ENCODE measurements around the gene CASP9.
"Not testable (repeated sequence)": the region's sequence is repeated elsewhere in the genome, so short reads cannot be mapped to it uniquely, and the experiment has no call there.

The CASP9 gene

GRCh38 chr1:15463926-15464322, 60.1 kb downstream of the CASP9 start:
- not testable (repeated sequence) for H3K36me3 Mint-ChIP-seq (ENCODE audit: insufficient read depth); H3K9me3 Mint-ChIP-seq; H3K4me1 Mint-ChIP-seq (ENCODE audit: low read depth in 2 of 2); DNase-seq; H3K27ac Mint-ChIP-seq; ATAC-seq (replicated peaks); H3K4me3 Mint-ChIP-seq
- H3K27me3 Mint-ChIP-seq, result peaks cover 11 to 44% of the 10 kb centered on the region in 2 donors

- not testable (repeated sequence) for H3K36me3 Mint-ChIP-seq (ENCODE audit: insufficient read depth); H3K4me1 Mint-ChIP-seq (ENCODE audit: low read depth in 2 of 2); H3K27ac Mint-ChIP-seq; ATAC-seq (replicated peaks); H3K9me3 Mint-ChIP-seq; DNase-seq; H3K4me3 Mint-ChIP-seq
- H3K27me3 Mint-ChIP-seq, result peaks cover 11 to 44% of the 10 kb centered on the region in 2 donors
Observed at GRCh38 chr1:15463064-15463800, 60.8 kb downstream of the CASP9 start.

GRCh38 chr1:15460708-15461095, 63.3 kb downstream of the CASP9 start:
- peaks cover 4% of the 10 kb centered on the region for H3K36me3 Mint-ChIP-seq (ENCODE audit: insufficient read depth)
- no peak overlapping the region for H3K27ac Mint-ChIP-seq
- no peak for DNase-seq
- peaks cover 0 to 1% of the 10 kb centered on the region in 2 donors for H3K4me1 Mint-ChIP-seq (ENCODE audit: low read depth in 2 of 2)
- H3K4me3 Mint-ChIP-seq, result no peak overlapping the region
- H3K9me3 Mint-ChIP-seq, result no peaks in the 10 kb centered on the region
- peaks cover 6 to 51% of the 10 kb centered on the region in 2 donors for H3K27me3 Mint-ChIP-seq
- no peak for ATAC-seq (replicated peaks)

- ATAC-seq (replicated peaks) (no peak), DNase-seq (no peak)
- peaks cover 0 to 1% of the 10 kb centered on the region in 2 donors for H3K4me1 Mint-ChIP-seq (ENCODE audit: low read depth in 2 of 2)
- no peak overlapping the region for H3K4me3 Mint-ChIP-seq
- H3K9me3 Mint-ChIP-seq, result no peaks in the 10 kb centered on the region
- peaks cover 5 to 48% of the 10 kb centered on the region in 2 donors for H3K27me3 Mint-ChIP-seq
- H3K36me3 Mint-ChIP-seq (ENCODE audit: insufficient read depth), result peaks cover 4% of the 10 kb centered on the region
- no peak overlapping the region for H3K27ac Mint-ChIP-seq
Observed at GRCh38 chr1:15459771-15460707, 64.0 kb downstream of the CASP9 start.

- not testable (repeated sequence) for H3K9me3 Mint-ChIP-seq; H3K36me3 Mint-ChIP-seq (ENCODE audit: insufficient read depth); H3K4me1 Mint-ChIP-seq (ENCODE audit: low read depth in 2 of 2); H3K4me3 Mint-ChIP-seq; H3K27ac Mint-ChIP-seq; ATAC-seq (replicated peaks); DNase-seq
- H3K27me3 Mint-ChIP-seq, result peaks cover 0 to 39% of the 10 kb centered on the region in 2 donors
Observed at GRCh38 chr1:15458388-15458787, 65.6 kb downstream of the CASP9 start.

- no peak for ATAC-seq (replicated peaks)
- peaks cover 0 to 39% of the 10 kb centered on the region in 2 donors for H3K27me3 Mint-ChIP-seq
Observed at GRCh38 chr1:15457585-15457984, 66.4 kb downstream of the CASP9 start.

GRCh38 chr1:15456313-15456954, 67.6 kb downstream of the CASP9 start, which contains the start of gene CELA2A:
Gene CELA2A, plus strand, starts transcription at chr1:15456732. Its CDS starts 22 bp downstream, at chr1:15456754.
- Mint-ChIP-seq H3K36me3 (ENCODE audit: insufficient read depth) (peaks cover 4% of the 10 kb centered on the region), H3K27ac (no peak within 1 kb of the TSS), H3K4me1 (ENCODE audit: low read depth in 2 of 2) (peaks cover 0 to 1% of the 10 kb centered on the region in 2 donors), H3K4me3 (no peak within 1 kb of the TSS), H3K27me3 (peaks cover 0 to 43% of the 10 kb centered on the region in 2 donors), H3K9me3 (no peaks in the 10 kb centered on the region)
- no peak for ATAC-seq (replicated peaks)
- no peak for DNase-seq

More at GRCh38 chr1:15457585-15457984, 66.4 kb downstream of the CASP9 start:
- no peak overlapping the region for H3K4me3 Mint-ChIP-seq
- DNase-seq, result no peak
- peaks cover 4% of the 10 kb centered on the region for H3K36me3 Mint-ChIP-seq (ENCODE audit: insufficient read depth)
- no peak overlapping the region for H3K27ac Mint-ChIP-seq
- H3K9me3 Mint-ChIP-seq, result no peaks in the 10 kb centered on the region
- H3K4me1 Mint-ChIP-seq (ENCODE audit: low read depth in 2 of 2), result peaks cover 0 to 1% of the 10 kb centered on the region in 2 donors

- H3K9me3 Mint-ChIP-seq, result no peaks in the 10 kb centered on the region
- peaks cover 0 to 44% of the 10 kb centered on the region in 2 donors for H3K27me3 Mint-ChIP-seq
- DNase-seq (no peak), ATAC-seq (replicated peaks) (no peak)
- no peak overlapping the region for H3K4me3 Mint-ChIP-seq
- H3K4me1 Mint-ChIP-seq (ENCODE audit: low read depth in 2 of 2), result peaks cover 0 to 1% of the 10 kb centered on the region in 2 donors
- H3K36me3 Mint-ChIP-seq (ENCODE audit: insufficient read depth), result peaks cover 4% of the 10 kb centered on the region
- H3K27ac Mint-ChIP-seq, result no peak overlapping the region
Observed at GRCh38 chr1:15455522-15455921, 68.5 kb downstream of the CASP9 start.

GRCh38 chr1:15454256-15454655, 69.8 kb downstream of the CASP9 start:
- H3K27me3 Mint-ChIP-seq, result peaks cover 7 to 46% of the 10 kb centered on the region in 2 donors
- H3K27ac Mint-ChIP-seq, result no peak overlapping the region
- H3K4me1 Mint-ChIP-seq (ENCODE audit: low read depth in 2 of 2), result no peaks in the 10 kb centered on the region
- H3K9me3 Mint-ChIP-seq, result no peaks in the 10 kb centered on the region
- DNase-seq (no peak), ATAC-seq (replicated peaks) (no peak)
- peaks cover 2% of the 10 kb centered on the region for H3K36me3 Mint-ChIP-seq (ENCODE audit: insufficient read depth)
- H3K4me3 Mint-ChIP-seq, result no peak overlapping the region

GRCh38 chr1:15453734-15454133, 70.3 kb downstream of the CASP9 start:
- H3K36me3 Mint-ChIP-seq (ENCODE audit: insufficient read depth), result no peaks in the 10 kb centered on the region
- no peak for DNase-seq
- no peaks in the 10 kb centered on the region for H3K4me1 Mint-ChIP-seq (ENCODE audit: low read depth in 2 of 2)
- no peaks in the 10 kb centered on the region for H3K9me3 Mint-ChIP-seq
- H3K4me3 Mint-ChIP-seq, result no peak overlapping the region
- peaks cover 10 to 49% of the 10 kb centered on the region in 2 donors for H3K27me3 Mint-ChIP-seq
- H3K27ac Mint-ChIP-seq, result no peak overlapping the region
- no peak for ATAC-seq (replicated peaks)

- H3K9me3 Mint-ChIP-seq, result no peaks in the 10 kb centered on the region
- no peak overlapping the region for H3K27ac Mint-ChIP-seq
- H3K4me3 Mint-ChIP-seq, result no peak overlapping the region
- DNase-seq (no peak), ATAC-seq (replicated peaks) (no peak)
- H3K36me3 Mint-ChIP-seq (ENCODE audit: insufficient read depth), result no peaks in the 10 kb centered on the region
- H3K4me1 Mint-ChIP-seq (ENCODE audit: low read depth in 2 of 2), result no peaks in the 10 kb centered on the region
- peaks cover 10 to 49% of the 10 kb centered on the region in 2 donors for H3K27me3 Mint-ChIP-seq
Observed at GRCh38 chr1:15452866-15453571, 71.0 kb downstream of the CASP9 start.

- no peak for DNase-seq
- ATAC-seq (replicated peaks), result no peak
- H3K27me3 Mint-ChIP-seq, result peaks cover 10 to 50% of the 10 kb centered on the region in 2 donors
- no peaks in the 10 kb centered on the region for H3K4me1 Mint-ChIP-seq (ENCODE audit: low read depth in 2 of 2)
- H3K4me3 Mint-ChIP-seq, result no peak overlapping the region
- no peaks in the 10 kb centered on the region for H3K36me3 Mint-ChIP-seq (ENCODE audit: insufficient read depth)
- H3K9me3 Mint-ChIP-seq, result no peaks in the 10 kb centered on the region
- H3K27ac Mint-ChIP-seq, result no peak overlapping the region
Observed at GRCh38 chr1:15452216-15452615, 71.8 kb downstream of the CASP9 start.
